SK-N-MC (cell line): ENCODE measurements around the gene CATSPER4.

ENCODE experiments used
- DNase-seq: peaks from one replicate; pipeline ENCODE4 v3.0.0-alpha.2; 2011; ENCODE audit warnings: low read depth, low spot score
- H3K27ac ChIP-seq: fragments of 200-600 bp; sonication (generic); 2 replicates; pipeline ENCODE4 v1.5.1; 2016; ENCODE audit warnings: mixed run types
- H3K36me3 ChIP-seq: fragments of 200-600 bp; sonication (generic); 2 replicates; pipeline ENCODE4 v1.6.1; 2017; ENCODE audit warnings: antibody characterized with exemption, low read length, mixed read lengths; ENCODE audit not compliant: insufficient read depth
- H3K4me3 ChIP-seq: fragments of 200-600 bp; sonication (generic); 2 replicates; pipeline ENCODE4 v1.5.1; 2016
- H3K9ac ChIP-seq: fragments of 200-600 bp; sonication (generic); 2 replicates; pipeline ENCODE4 v1.8.0; 2017; ENCODE audit warnings: mixed run types, mixed read lengths; ENCODE audit not compliant: insufficient read length
- H3K9me3 ChIP-seq: fragments of 200-600 bp; sonication (generic); 2 replicates; pipeline ENCODE4 v1.6.1; 2017; ENCODE audit warnings: low read depth, mild to moderate bottlenecking, antibody characterized with exemption, low read length, moderate library complexity, mixed read lengths
- EZH2 ChIP-seq: fragments of 200-600 bp; sonication (generic); IDR thresholded peaks from one replicate; pipeline ENCODE4 v1.6.1; 2017; ENCODE audit warnings: antibody characterized with exemption
- FOXP2 ChIP-seq: optimal IDR thresholded peaks from 2 replicates; pipeline ENCODE3; 2011; ENCODE audit warnings: mild to moderate bottlenecking, moderate library complexity; ENCODE audit not compliant: insufficient read depth; ENCODE audit errors: extremely low read length, control extremely low read depth
- POLR2AphosphoS5 ChIP-seq: IDR thresholded peaks from 2 replicates; pipeline ENCODE4 v1.6.1; 2012; ENCODE audit warnings: mild to moderate bottlenecking, low read depth, low read length, borderline replicate concordance

Gene CATSPER4

GRCh38 chr1:26197813-26198212 lies 7.4 kb downstream of the CATSPER4 start:
- no peak for DNase-seq
- H3K36me3 ChIP-seq = no peaks in the 10 kb centered on the region
- no peak overlapping the region for H3K9ac ChIP-seq
- TF ChIP-seq EZH2 (no peak), FOXP2 (no peak), POLR2AphosphoS5 (no peak)
- H3K27ac ChIP-seq = no peak overlapping the region
- H3K4me3 ChIP-seq = no peak overlapping the region
- no peaks in the 10 kb centered on the region for H3K9me3 ChIP-seq

- H3K4me3 ChIP-seq = no peak overlapping the region
- H3K36me3 ChIP-seq = no peaks in the 10 kb centered on the region
- no peak for DNase-seq
- TF ChIP-seq POLR2AphosphoS5 (no peak), EZH2 (no peak), FOXP2 (no peak)
- H3K9ac ChIP-seq = no peak overlapping the region
- no peaks in the 10 kb centered on the region for H3K9me3 ChIP-seq
- H3K27ac ChIP-seq = no peak overlapping the region
These were observed 10.0 kb downstream of the CATSPER4 start for GRCh38 chr1:26200413-26200812.

DNA sequence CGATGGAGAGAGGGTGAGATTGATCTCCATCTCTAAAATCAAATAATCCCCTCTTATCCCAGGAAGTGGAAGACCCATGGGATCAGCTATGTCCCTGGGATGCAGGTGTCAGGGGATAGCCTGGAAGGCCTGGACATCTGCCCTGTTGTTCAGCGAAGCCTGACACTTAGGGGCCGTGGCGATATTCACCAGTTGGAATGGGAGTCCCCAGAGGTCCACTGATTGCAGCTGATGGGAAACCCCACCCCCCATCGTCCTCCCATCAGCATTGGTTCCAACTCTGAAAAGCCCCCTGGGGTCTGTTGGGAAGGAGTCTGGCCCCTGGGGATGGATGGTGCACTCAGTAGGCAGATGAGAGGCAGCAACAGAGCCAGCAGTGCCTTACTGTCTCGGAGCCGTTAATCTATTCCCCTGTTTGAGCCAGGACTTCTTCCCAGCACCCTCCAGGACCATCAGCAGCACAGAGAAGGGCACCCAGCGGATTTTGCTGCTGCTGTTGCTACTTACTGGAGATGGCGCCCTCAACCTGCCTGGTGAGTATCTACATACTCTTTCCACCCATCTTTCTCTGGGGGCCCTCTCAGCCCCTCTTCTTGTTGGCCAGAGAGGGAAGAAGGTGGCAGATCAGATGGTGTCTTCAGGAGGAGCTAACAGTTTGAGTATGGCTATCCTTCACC lies 13.4 kb downstream of the CATSPER4 start:
- Histone ChIP-seq H3K36me3 (no peaks in the 10 kb centered on the region), H3K9ac (no peak overlapping the region), H3K9me3 (no peaks in the 10 kb centered on the region), H3K27ac (no peak overlapping the region), H3K4me3 (no peak overlapping the region)
- no peak for DNase-seq
- TF ChIP-seq POLR2AphosphoS5 (no peak), EZH2 (no peak), FOXP2 (no peak)

DNA sequence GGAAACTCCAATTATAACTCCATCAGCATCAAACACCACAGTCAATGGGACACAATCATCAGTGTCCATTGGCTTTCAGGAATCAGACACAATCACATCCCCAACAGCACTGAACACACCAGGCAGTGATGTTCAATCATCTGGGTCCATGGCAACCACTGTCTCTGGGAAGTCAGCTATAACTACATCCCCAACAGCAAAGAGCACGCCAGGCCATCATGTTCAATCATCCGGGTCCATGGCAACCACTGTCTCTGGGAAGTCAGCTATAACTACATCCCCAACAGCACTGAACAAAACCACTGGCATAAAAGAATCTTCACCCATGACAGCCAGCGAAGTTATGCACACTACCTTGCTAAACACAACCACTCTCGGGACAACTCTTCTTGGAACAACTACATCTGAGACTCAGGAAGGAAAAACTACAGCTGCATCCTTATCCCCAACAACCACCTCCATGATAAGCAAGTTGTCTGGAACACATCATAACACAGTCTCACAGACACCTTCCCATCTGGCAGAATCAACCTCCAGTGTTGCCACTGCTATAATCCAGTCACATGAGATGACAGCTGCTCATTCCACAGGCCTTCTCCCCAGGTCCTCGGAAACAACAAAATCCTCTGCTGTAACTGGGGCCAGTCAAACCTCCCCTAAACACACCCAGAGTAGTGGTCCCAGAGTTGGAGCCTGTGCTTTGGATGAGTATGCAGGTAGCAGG lies 19.9 kb downstream of the CATSPER4 start:
- H3K9ac ChIP-seq = no peak overlapping the region
- no peak for DNase-seq
- no peak for TF ChIP-seq EZH2
- no peak for TF ChIP-seq FOXP2
- TF ChIP-seq POLR2AphosphoS5 = no peak

DNA sequence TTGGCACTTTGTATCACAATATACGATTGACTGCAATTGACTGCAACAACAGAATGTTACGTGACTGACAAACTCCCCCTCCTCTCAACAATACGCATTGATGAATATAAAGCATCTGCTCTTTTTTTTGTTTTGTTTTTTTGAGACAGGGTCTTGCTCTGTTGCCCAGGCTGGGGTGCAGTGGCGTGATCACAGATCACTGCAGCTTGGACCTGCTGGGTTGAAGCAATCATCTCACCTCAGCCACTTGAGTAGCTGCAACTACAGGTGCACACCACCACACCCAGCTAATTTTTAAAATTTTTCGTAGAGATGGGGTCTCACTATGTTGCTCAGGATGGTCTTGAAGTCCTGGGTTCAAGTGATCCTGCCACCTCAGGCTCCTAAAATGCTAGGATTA lies 22.3 kb downstream of the CATSPER4 start:
- no peak for TF ChIP-seq POLR2AphosphoS5
- TF ChIP-seq FOXP2 = no peak
- TF ChIP-seq EZH2 = no peak
- Histone ChIP-seq H3K27ac (no peak overlapping the region), H3K36me3 (no peaks in the 10 kb centered on the region), H3K9me3 (no peaks in the 10 kb centered on the region), H3K4me3 (no peak overlapping the region), H3K9ac (no peak overlapping the region)
- no peak for DNase-seq

More for the DNA sequence above, 19.9 kb downstream of the CATSPER4 start:
- no peak overlapping the region for H3K4me3 ChIP-seq
- no peaks in the 10 kb centered on the region for H3K36me3 ChIP-seq
- no peaks in the 10 kb centered on the region for H3K9me3 ChIP-seq
- no peak overlapping the region for H3K27ac ChIP-seq

- H3K9me3 ChIP-seq = no peaks in the 10 kb centered on the region
- TF ChIP-seq EZH2 = no peak
- TF ChIP-seq POLR2AphosphoS5 = no peak
- no peak for TF ChIP-seq FOXP2
- no peak for DNase-seq
- H3K9ac ChIP-seq = no peak overlapping the region
- no peak overlapping the region for H3K4me3 ChIP-seq
- no peak overlapping the region for H3K27ac ChIP-seq
- H3K36me3 ChIP-seq = no peaks in the 10 kb centered on the region
These were observed 23.0 kb downstream of the CATSPER4 start for GRCh38 chr1:26213335-26213905.

DNA sequence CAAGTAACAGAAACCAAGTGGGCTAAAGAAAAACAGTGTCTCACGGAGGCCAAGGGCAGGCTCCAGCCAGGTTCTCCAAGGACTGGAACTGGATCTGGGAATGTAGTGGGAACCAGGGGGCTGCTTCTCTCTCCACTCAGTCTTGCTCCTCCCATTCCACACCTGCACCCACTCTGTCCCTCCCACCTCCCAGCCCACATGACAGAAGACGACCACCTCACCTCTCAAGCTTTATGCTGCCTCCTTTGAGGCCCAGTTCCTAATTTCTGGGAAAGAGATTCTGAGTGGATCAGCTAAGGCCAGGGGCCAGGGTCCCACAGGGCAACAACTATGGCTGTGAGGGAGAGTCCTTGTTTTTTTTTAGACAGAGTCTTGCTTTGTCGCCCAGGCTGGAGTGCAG lies 24.8 kb downstream of the CATSPER4 start:
- H3K9ac ChIP-seq = no peak overlapping the region
- H3K27ac ChIP-seq = no peak overlapping the region
- H3K9me3 ChIP-seq = no peaks in the 10 kb centered on the region
- H3K4me3 ChIP-seq = no peak overlapping the region
- H3K36me3 ChIP-seq = no peaks in the 10 kb centered on the region
- no peak for DNase-seq
- TF ChIP-seq POLR2AphosphoS5 = no peak
- TF ChIP-seq EZH2 = no peak
- no peak for TF ChIP-seq FOXP2

GRCh38 chr1:26218906-26219494 lies 28.6 kb downstream of the CATSPER4 start:
- DNase-seq = no peak
- Histone ChIP-seq H3K4me3 (no peak overlapping the region), H3K27ac (no peak overlapping the region), H3K9ac (no peak overlapping the region), H3K9me3 (no peaks in the 10 kb centered on the region), H3K36me3 (no peaks in the 10 kb centered on the region)
- no peak for TF ChIP-seq POLR2AphosphoS5
- no peak for TF ChIP-seq FOXP2
- no peak for TF ChIP-seq EZH2

DNA sequence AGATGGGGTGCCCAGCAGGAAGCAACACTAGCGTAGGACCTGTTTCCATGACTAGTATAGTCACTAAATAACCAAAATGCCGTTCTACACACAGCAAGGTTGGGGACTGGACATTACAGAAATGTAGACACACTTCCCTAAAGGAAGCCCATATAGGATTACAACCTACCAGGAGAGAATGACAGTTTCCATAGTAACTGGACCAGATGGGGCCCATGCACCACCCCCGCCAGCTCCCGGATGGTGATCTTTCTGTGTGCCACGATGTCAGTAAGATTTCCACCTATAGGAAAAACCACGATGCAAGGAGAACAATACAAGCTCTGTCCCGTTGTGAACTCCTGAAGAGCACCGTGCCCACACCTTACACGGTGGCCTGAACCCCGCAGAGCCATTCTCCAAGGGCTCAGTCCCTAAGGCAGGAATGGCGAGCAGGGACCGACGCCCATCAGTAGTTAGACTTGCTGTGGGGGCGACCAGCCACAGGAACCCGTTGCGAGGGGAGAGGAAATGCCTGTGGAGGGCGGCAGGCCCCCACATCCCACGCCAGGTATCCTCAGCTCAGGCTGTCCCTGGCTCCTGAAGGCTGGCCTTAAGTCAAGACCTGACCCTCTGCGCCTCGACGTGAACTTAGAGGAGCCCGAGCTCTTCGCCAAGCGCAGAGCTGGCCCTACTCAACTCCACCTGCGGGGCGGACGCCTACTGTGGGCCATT lies 30.0 kb downstream of the CATSPER4 start:
- no peak for DNase-seq
- Histone ChIP-seq H3K27ac (no peak overlapping the region), H3K36me3 (no peaks in the 10 kb centered on the region), H3K9me3 (no peaks in the 10 kb centered on the region), H3K4me3 (no peak overlapping the region), H3K9ac (no peak overlapping the region)
- no peak for TF ChIP-seq POLR2AphosphoS5
- no peak for TF ChIP-seq EZH2
- no peak for TF ChIP-seq FOXP2
